H1 (cell line): ENCODE results near the gene SMYD3. TPM values are rescaled to one million over a fixed set of nuclear protein-coding genes. Genes with fewer than 3 reads are reported as not detected.

Source experiments
- CTCF ChIA-PET: fragments of 300-600 bp; sonication (Branson Sonifier 250); formaldehyde crosslinking; loops from one replicate; lab custom pipeline; 2021; ENCODE audit not compliant: partially characterized antibody; lab: Charles Lee
- POLR2A ChIA-PET: fragments of 300-600 bp; sonication (Branson Sonifier 250); formaldehyde crosslinking; loops from one replicate; lab custom pipeline; 2021; ENCODE audit warnings: inconsistent platforms; ENCODE audit not compliant: partially characterized antibody; lab: Charles Lee
- DNase-seq, 2 experiments: peaks; one replicate each; pipeline versions ENCODE4 v3.0.0 to v3.0.0-alpha.2; 2010 to 2022; ENCODE audit warnings: low spot score in 2 of 2, low read depth in 1 of 2, mixed read lengths in 1 of 2
- FAIRE-seq: peaks from 2 replicates; lab custom pipeline; 2011; peaks lifted over from hg19 to GRCh38; lab: Jason Lieb, UNC
- H2AFZ ChIP-seq: 2 replicates; pipeline ENCODE4 v1.8.1; 2012; ENCODE audit warnings: low read length, inconsistent platforms
- H2AK5ac ChIP-seq: 2 replicates; pipeline ENCODE4 v1.6.1; 2013; ENCODE audit warnings: low read depth, low read length
- H2BK120ac ChIP-seq: replicated peaks from 2 replicates; pipeline ENCODE3; 2013; ENCODE audit warnings: low read depth, low read length, inconsistent platforms
- H2BK12ac ChIP-seq: 2 replicates; pipeline ENCODE4 v1.6.1; 2013; ENCODE audit warnings: low read depth, low read length
- H2BK15ac ChIP-seq: 2 replicates; pipeline ENCODE4 v1.6.1; 2013; ENCODE audit warnings: low read length
- H2BK20ac ChIP-seq: 2 replicates; pipeline ENCODE4 v1.6.1; 2013; ENCODE audit warnings: low read length
- H2BK5ac ChIP-seq: 2 replicates; pipeline ENCODE4 v1.6.1; 2013; ENCODE audit warnings: low read depth, low read length
- H3K14ac ChIP-seq: 2 replicates; pipeline ENCODE4 v1.6.1; 2013; ENCODE audit warnings: inconsistent platforms; ENCODE audit not compliant: insufficient read length
- H3K18ac ChIP-seq: 2 replicates; pipeline ENCODE4 v1.6.1; 2013; ENCODE audit warnings: low read length; ENCODE audit errors: extremely low read depth
- H3K23ac ChIP-seq: 2 replicates; pipeline ENCODE4 v1.6.1; 2013; ENCODE audit warnings: inconsistent platforms; ENCODE audit not compliant: insufficient read length
- H3K23me2 ChIP-seq: 2 replicates; pipeline ENCODE4 v1.6.1; 2013; ENCODE audit warnings: low read depth, low read length
- H3K27ac ChIP-seq: 2 replicates; pipeline ENCODE4 v1.6.1; 2011; ENCODE audit warnings: low read depth, low read length, inconsistent platforms
- H3K27me3 ChIP-seq, 4 experiments: replicated peaks in 1 of 4; 1 replicate in 1 of 4; 2 replicates in 3 of 4; pipeline versions ENCODE4 v1.6.1 to v1.8.1; 2011 to 2013; ENCODE audit warnings: low read length in 3 of 4, mild to moderate bottlenecking in 3 of 4, inconsistent platforms in 2 of 4, mixed read lengths in 2 of 4, moderate library complexity in 1 of 4; ENCODE audit not compliant: control insufficient read depth in 3 of 4, insufficient read depth in 3 of 4; ENCODE audit errors: extremely low read depth in 1 of 4
- H3K36me3 ChIP-seq, 4 experiments: 2 replicates each; pipeline versions ENCODE4 v1.6.1 to v1.8.1; 2011 to 2013; ENCODE audit warnings: mild to moderate bottlenecking in 4 of 4, low read length in 3 of 4, moderate library complexity in 2 of 4, control low read depth in 1 of 4, inconsistent platforms in 1 of 4; ENCODE audit not compliant: insufficient read depth in 4 of 4, control insufficient read depth in 2 of 4
- H3K4ac ChIP-seq: replicated peaks from 2 replicates; pipeline ENCODE3; 2013; ENCODE audit warnings: low read length, low read depth, mixed read lengths, inconsistent platforms; ENCODE audit not compliant: insufficient read length
- H3K4me1 ChIP-seq, 4 experiments: replicated peaks in 1 of 4; 1 replicate in 1 of 4; 2 replicates in 3 of 4; pipeline versions ENCODE4 v1.6.1 to v1.8.1; 2011 to 2013; ENCODE audit warnings: low read length in 3 of 4, inconsistent platforms in 2 of 4, mixed read lengths in 1 of 4; ENCODE audit not compliant: insufficient read depth in 4 of 4, control insufficient read depth in 3 of 4
- H3K4me2 ChIP-seq, 2 experiments: 2 replicates each; pipeline versions ENCODE4 v1.6.1 to v1.8.1; 2011 to 2013; ENCODE audit warnings: low read depth in 2 of 2, low read length in 2 of 2, control low read depth in 1 of 2, inconsistent platforms in 1 of 2, mild to moderate bottlenecking in 1 of 2; ENCODE audit not compliant: insufficient read depth in 1 of 2
- H3K4me3 ChIP-seq, 4 experiments: fragments of 200-600, 300-600 bp in 1 of 4; sonication (generic), shearing (Covaris generic), sonication (Bioruptor Twin) in 1 of 4; 2 replicates each; pipeline versions ENCODE4 v1.5.1 to v1.8.1; 2011 to 2016; ENCODE audit warnings: low read length in 4 of 4, low read depth in 3 of 4, control low read depth in 2 of 4, inconsistent platforms in 2 of 4, mild to moderate bottlenecking in 2 of 4, mixed read lengths in 1 of 4, moderate library complexity in 1 of 4; ENCODE audit not compliant: insufficient read depth in 2 of 4; ENCODE audit errors: extremely low read depth in 1 of 4
- H3K56ac ChIP-seq: replicated peaks from 2 replicates; pipeline ENCODE3; 2013; ENCODE audit warnings: low read depth, mild to moderate bottlenecking, mixed read lengths, low read length, inconsistent platforms; ENCODE audit not compliant: insufficient read length
- H3K79me1 ChIP-seq: 2 replicates; pipeline ENCODE4 v1.6.1; 2013; ENCODE audit warnings: low read depth, low read length, control low read depth
- H3K79me2 ChIP-seq, 2 experiments: 2 replicates each; pipeline versions ENCODE4 v1.6.1 to v1.8.1; 2012 to 2013; ENCODE audit warnings: low read length in 2 of 2, mild to moderate bottlenecking in 2 of 2, inconsistent platforms in 1 of 2; ENCODE audit not compliant: insufficient read depth in 2 of 2, control insufficient read depth in 1 of 2
- H3K9ac ChIP-seq, 4 experiments: replicated peaks in 1 of 4; 1 replicate in 1 of 4; 2 replicates in 3 of 4; pipeline versions ENCODE4 v1.6.1 to v1.8.1; 2011 to 2013; ENCODE audit warnings: low read depth in 3 of 4, low read length in 3 of 4, control low read depth in 2 of 4, mild to moderate bottlenecking in 2 of 4, moderate library complexity in 2 of 4, inconsistent platforms in 1 of 4; ENCODE audit errors: extremely low read depth in 1 of 4
- H3K9me3 ChIP-seq, 2 experiments: 2 replicates each; pipeline versions ENCODE4 v1.6.1 to v1.8.1; 2012 to 2013; ENCODE audit warnings: mild to moderate bottlenecking in 2 of 2, moderate library complexity in 2 of 2, control low read depth in 1 of 2, inconsistent platforms in 1 of 2, low read depth in 1 of 2, low read length in 1 of 2, mixed read lengths in 1 of 2; ENCODE audit not compliant: insufficient read depth in 2 of 2
- H4K20me1 ChIP-seq, 2 experiments: replicated peaks in 1 of 2; 2 replicates each; pipeline versions ENCODE3 to v1.8.1; 2011 to 2013; ENCODE audit warnings: inconsistent platforms in 2 of 2, low read length in 2 of 2, mild to moderate bottlenecking in 1 of 2; ENCODE audit not compliant: insufficient read depth in 2 of 2, control insufficient read depth in 1 of 2
- H4K5ac ChIP-seq: 2 replicates; pipeline ENCODE4 v1.6.1; 2013; ENCODE audit warnings: low read length, low read depth, mixed read lengths, inconsistent platforms; ENCODE audit not compliant: insufficient read length
- H4K8ac ChIP-seq: 2 replicates; pipeline ENCODE4 v1.8.0; 2013; ENCODE audit warnings: mild to moderate bottlenecking, moderate library complexity, low read length, inconsistent platforms; ENCODE audit not compliant: insufficient read depth; ENCODE audit errors: extremely low read depth
- H4K91ac ChIP-seq: replicated peaks from 2 replicates; pipeline ENCODE3; 2013; ENCODE audit warnings: low read length, mixed read lengths, inconsistent platforms; ENCODE audit not compliant: insufficient read length
- BRCA1 ChIP-seq: IDR thresholded peaks from 2 replicates; pipeline ENCODE4 v1.6.1; 2012; ENCODE audit warnings: low read depth, low read length, improper control_type of control experiment
- EGR1 ChIP-seq: IDR thresholded peaks from 2 replicates; pipeline ENCODE4 v1.6.1; 2011; ENCODE audit warnings: low read depth, low read length, borderline replicate concordance
- EP300 ChIP-seq, 2 experiments: IDR thresholded peaks; 1 replicate in 1 of 2; 2 replicates in 1 of 2; pipeline ENCODE4 v1.6.1; 2011 to 2012; ENCODE audit warnings: low read depth in 2 of 2, low read length in 2 of 2, mild to moderate bottlenecking in 2 of 2, borderline replicate concordance in 1 of 2, inconsistent platforms in 1 of 2, moderate library complexity in 1 of 2
- EZH2 ChIP-seq: fragments of 200-600 bp; sonication (generic); IDR thresholded peaks from 2 replicates; pipeline ENCODE4 v1.7.1; 2012; ENCODE audit warnings: low read depth, mild to moderate bottlenecking, moderate library complexity, low read length, inconsistent platforms; ENCODE audit not compliant: severe bottlenecking
- GTF2F1 ChIP-seq: IDR thresholded peaks from 2 replicates; pipeline ENCODE4 v1.6.1; 2012; ENCODE audit warnings: low read depth, low read length, improper control_type of control experiment, borderline replicate concordance
- JUND ChIP-seq: IDR thresholded peaks from 2 replicates; pipeline ENCODE4 v1.6.1; 2011; ENCODE audit warnings: mild to moderate bottlenecking, improper control_type of control experiment, low read length
- RXRA ChIP-seq: IDR thresholded peaks from 2 replicates; pipeline ENCODE4 v1.6.1; 2011; ENCODE audit warnings: low read depth, mild to moderate bottlenecking, low read length, moderate library complexity; ENCODE audit not compliant: insufficient read depth
- SIX5 ChIP-seq: IDR thresholded peaks from 2 replicates; pipeline ENCODE4 v1.6.1; 2011; ENCODE audit warnings: mild to moderate bottlenecking, low read depth, low read length
- SP4 ChIP-seq: IDR thresholded peaks from 2 replicates; pipeline ENCODE4 v1.6.1; 2012; ENCODE audit warnings: low read length, inconsistent platforms
- TAF1 ChIP-seq: IDR thresholded peaks from 2 replicates; pipeline ENCODE4 v1.6.1; 2011; ENCODE audit warnings: mild to moderate bottlenecking, low read depth, low read length
- TCF12 ChIP-seq: IDR thresholded peaks from 2 replicates; pipeline ENCODE4 v1.6.1; 2011; ENCODE audit warnings: low read depth, mild to moderate bottlenecking, low read length
- WGBS, 2 experiments: shearing (Covaris generic) in 1 of 2; methylation state at CpG; one replicate each; pipeline versions ENCODE4 v1.1.6 to v1.1.7; 2013 to 2015; ENCODE audit warnings: low lambda C conversion rate in 2 of 2, mixed read lengths in 2 of 2, inconsistent platforms in 1 of 2, low coverage in 1 of 2, missing lambda C conversion rate in 1 of 2; ENCODE audit not compliant: insufficient replicate concordance in 2 of 2, insufficient coverage in 1 of 2, insufficient read length in 1 of 2; ENCODE audit errors: extremely low coverage in 1 of 2, missing lambda C conversion rate in 1 of 2; 5-methylcytosine and 5-hydroxymethylcytosine counted together
- polyA plus RNA-seq, 7 experiments: library from polyadenylated mRNA; depleted of rRNA in 3 of 7; stranded (reverse) in 5 of 7; unstranded in 2 of 7; fragments of >200 nt in 5 of 7; fragments of 200-250 nt in 2 of 7; gene quantifications; 1 replicate in 5 of 7; 2 replicates in 1 of 7; 4 replicates in 1 of 7; pipeline versions ENCODE4 v1.2.1 to v1.2.3, GENCODE V29; 2011 to 2013; ENCODE audit warnings: missing spikeins in 2 of 7, mixed read lengths in 2 of 7
- total RNA-seq: library from RNA; stranded (reverse); fragmentation: NEBNext Ultra II Directional; extraction: Animal tissue kit (Norgen Biotek cat#: 25700); gene quantifications from 2 replicates; pipeline ENCODE4 v1.2.1, GENCODE V29; 2021
- TF ChIP-seq, protein P1 (sequence below): IDR thresholded peaks from 2 replicates; pipeline ENCODE4 v1.6.1; 2012; ENCODE audit warnings: inconsistent platforms

SMYD3 gene
- total and polyA plus RNA-seq, 2 of the 8 experiments (the other 6 are each of a cell fraction or from before 2014, with no cell fraction given), result 17.3 to 25.4 TPM

DNA sequence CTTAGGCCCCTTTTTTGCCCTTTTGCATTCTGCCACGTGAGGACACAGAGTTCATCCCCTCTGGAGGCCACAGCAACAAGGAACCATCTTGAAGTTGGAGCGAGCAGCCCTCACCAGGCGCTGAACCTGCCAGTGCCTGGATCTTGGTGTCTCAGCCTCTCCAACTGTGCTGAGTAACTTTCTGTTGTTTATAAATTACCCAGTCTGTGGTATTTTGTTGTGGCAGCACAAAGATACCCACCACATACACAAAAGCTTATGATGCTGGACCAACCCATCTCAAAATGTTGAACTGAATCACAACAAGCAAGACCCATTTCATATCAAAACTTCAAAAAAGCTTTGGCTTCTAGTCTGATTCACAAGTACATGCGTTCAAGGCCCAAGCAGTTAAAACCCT, 702.4 kb downstream of the SMYD3 start:
- H3K4me3 ChIP-seq, result no peak overlapping the region
- no peaks in the 10 kb centered on the region for H3K27me3 ChIP-seq
- no peak overlapping the region for H3K27ac ChIP-seq
- no peak overlapping the region for H2BK120ac ChIP-seq
- peaks cover 0 to 2% (median under 1%) of the 10 kb centered on the region in 4 experiments; a peak in 3 of 7 replicates for H3K4me1 ChIP-seq
- no peaks in the 10 kb centered on the region for H3K23me2 ChIP-seq
- no peak overlapping the region for H3K9ac ChIP-seq
- H3K56ac ChIP-seq, result no peak overlapping the region
- H3K36me3 ChIP-seq, result no peaks in the 10 kb centered on the region
- H4K8ac ChIP-seq, result no peak overlapping the region
- H2BK15ac ChIP-seq, result no peak overlapping the region
- H3K79me2 ChIP-seq, result no peaks in the 10 kb centered on the region
- CTCF ChIA-PET, result interaction anchor here (0.6 to 1.8 kb wide), 4 partner anchors 10 to 155 kb away, joined by 3 to 6 read pairs (median 3); no protein-coding TSS in a partner anchor
- H3K4ac ChIP-seq, result no peak overlapping the region
- peak in 1 of 2 experiments; percentile 20 for DNase-seq
- H3K4me2 ChIP-seq, result no peak overlapping the region
- WGBS, 2 experiments, result 90% methylated on average over 4 of the region's 4 CpGs; no CpG with 5 or more reads in 1 of the 2 experiments
- H4K91ac ChIP-seq, result no peak overlapping the region
- TF ChIP-seq BRCA1, result no peak
- TF ChIP-seq RXRA, result no peak
- TF ChIP-seq EGR1, result no peak
- TF ChIP-seq GTF2F1, result no peak
- no peak for TF ChIP-seq EZH2
- no peak for TF ChIP-seq EP300 (IDR thresholded peaks at IDR 0.05; ENCODE audit: borderline replicate concordance in 1 of 2, low read depth in 2 of 2, low read length in 2 of 2)
- TF ChIP-seq TCF12, result no peak
- TF ChIP-seq JUND, result no peak
- no peak for TF ChIP-seq TAF1
- no peak for TF ChIP-seq SP4
- TF ChIP-seq, protein P1, sequence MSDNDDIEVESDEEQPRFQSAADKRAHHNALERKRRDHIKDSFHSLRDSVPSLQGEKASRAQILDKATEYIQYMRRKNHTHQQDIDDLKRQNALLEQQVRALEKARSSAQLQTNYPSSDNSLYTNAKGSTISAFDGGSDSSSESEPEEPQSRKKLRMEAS, result no peak
- no peak for TF ChIP-seq SIX5
- no peak overlapping the region for H3K23ac ChIP-seq
- H4K5ac ChIP-seq, result no peak overlapping the region
- no peak overlapping the region for H2BK12ac ChIP-seq
- no peak overlapping the region for H3K18ac ChIP-seq
- no peak overlapping the region for H2BK5ac ChIP-seq
- H4K20me1 ChIP-seq, result peaks cover 0 to 2% of the 10 kb centered on the region in 2 experiments
- no peak overlapping the region for H2BK20ac ChIP-seq
- H3K14ac ChIP-seq, result no peak overlapping the region
- H3K79me1 ChIP-seq, result no peaks in the 10 kb centered on the region
- POLR2A ChIA-PET, result interaction anchor here (0.7 to 1.0 kb wide), 2 partner anchors 9 to 14 kb away, joined by 3 read pairs; no protein-coding TSS in a partner anchor
- FAIRE-seq, result no peak
- H2AFZ ChIP-seq, result no peak overlapping the region
- no peaks in the 10 kb centered on the region for H3K9me3 ChIP-seq
- H2AK5ac ChIP-seq, result no peak overlapping the region
